Activated CD8-positive, alpha-beta T cell treated with anti-CD3 and anti-CD28 coated beads for 36 hours (primary cell): ENCODE data around the gene TNS1. TPM values are rescaled to one million over a fixed set of nuclear protein-coding genes. Genes with fewer than 3 reads are reported as not detected.

Source experiments
- ATAC-seq: fragments of 200-7000 bp; cut with Tn5 transposase; one replicate; pipeline ENCODE4 v1.10.0; 2021; ENCODE audit warnings: mild to moderate bottlenecking, moderate library complexity
- CTCF ChIA-PET: fragments of 350-600 bp; sonication (Branson Sonifier 250); formaldehyde crosslinking; loops from one replicate; lab custom pipeline; 2021; ENCODE audit warnings: antibody characterized with exemption; lab: Charles Lee
- POLR2A ChIA-PET: fragments of 350-600 bp; sonication (Branson Sonifier 250); formaldehyde crosslinking; loops from one replicate; lab custom pipeline; 2021; ENCODE audit warnings: antibody characterized with exemption; lab: Charles Lee
- DNase-seq: peaks from one replicate; pipeline ENCODE4 v3.0.0-alpha.2; 2020
- H3K27ac Mint-ChIP-seq: one replicate; pipeline ENCODE4 v1.8.0; 2021; ENCODE audit warnings: mild to moderate bottlenecking, mixed read lengths
- H3K27me3 Mint-ChIP-seq: one replicate; pipeline ENCODE4 v1.8.0; 2021; ENCODE audit warnings: mixed read lengths
- H3K36me3 Mint-ChIP-seq: one replicate; pipeline ENCODE4 v1.8.0; 2021; ENCODE audit warnings: low read depth, mixed read lengths
- H3K4me1 Mint-ChIP-seq: one replicate; pipeline ENCODE4 v1.8.0; 2021; ENCODE audit warnings: low read depth, mixed read lengths
- H3K4me3 Mint-ChIP-seq: one replicate; pipeline ENCODE4 v1.8.0; 2021; ENCODE audit warnings: mild to moderate bottlenecking, moderate library complexity, mixed read lengths
- H3K9me3 Mint-ChIP-seq: one replicate; pipeline ENCODE4 v1.8.0; 2021; ENCODE audit warnings: mixed read lengths
- intact Hi-C: fragments of 100-400 bp; cut with micrococcal nuclease; formaldehyde crosslinking; loops from one replicate; pipeline ENCODE4 v1.10.0; 2022
- total RNA-seq, 2 experiments: library from RNA; stranded (reverse); gene quantifications; one replicate each; pipeline ENCODE4 v1.2.3, GENCODE V29; 2021
- TF ChIP-seq, protein P1 (sequence below): fragments of 200-600 bp; IDR thresholded peaks from one replicate; pipeline ENCODE4 v1.8.0; 2022; ENCODE audit warnings: antibody characterized with exemption, mild to moderate bottlenecking

The TNS1 gene
- total RNA-seq, 2 experiments from 2014 or later: 1.8 to 2.0 TPM

DNA sequence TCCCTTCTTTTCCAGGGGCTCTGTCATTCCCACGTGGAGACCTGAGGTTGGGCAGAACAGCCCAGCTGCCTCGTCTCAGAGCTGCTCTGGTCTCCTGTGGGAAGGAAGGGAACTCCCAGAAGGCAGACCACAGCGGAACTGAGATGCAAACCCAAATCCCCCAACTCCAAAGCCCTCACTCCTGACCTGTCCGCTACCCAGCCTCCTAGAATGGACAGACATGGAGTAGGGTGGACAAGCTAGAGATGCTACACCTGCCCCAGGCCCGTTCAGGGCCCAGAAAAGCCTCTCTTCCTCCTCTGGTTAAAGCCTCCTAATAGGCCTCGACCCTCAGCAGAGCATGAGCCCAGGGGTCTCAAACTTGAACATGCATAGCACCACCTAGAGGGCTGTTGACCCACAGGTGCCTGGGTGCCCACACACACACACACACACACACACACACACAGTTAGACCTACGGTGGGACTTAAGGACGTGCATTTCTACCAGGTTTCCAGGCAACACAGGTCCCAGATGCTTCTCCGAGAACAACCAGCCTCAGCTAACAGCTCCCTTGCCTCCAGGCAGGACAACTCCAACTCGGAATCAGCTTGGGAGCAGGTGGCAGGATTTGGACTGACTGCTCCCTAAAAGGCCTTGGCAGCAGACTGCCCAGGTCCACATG is 93.5 kb downstream of the TNS1 start:
- peaks cover 14% of the 10 kb centered on the region for H3K27me3 Mint-ChIP-seq
- peaks cover 4% of the 10 kb centered on the region for H3K4me1 Mint-ChIP-seq
- no peak overlapping the region for H3K27ac Mint-ChIP-seq
- CTCF ChIA-PET: no interaction called here
- DNase-seq (no peak), ATAC-seq (peak; percentile 30)
- no peaks in the 10 kb centered on the region for H3K36me3 Mint-ChIP-seq
- intact Hi-C loops: no loop called here
- POLR2A ChIA-PET: no interaction called here
- no peaks in the 10 kb centered on the region for H3K9me3 Mint-ChIP-seq
- TF ChIP-seq, protein P1, sequence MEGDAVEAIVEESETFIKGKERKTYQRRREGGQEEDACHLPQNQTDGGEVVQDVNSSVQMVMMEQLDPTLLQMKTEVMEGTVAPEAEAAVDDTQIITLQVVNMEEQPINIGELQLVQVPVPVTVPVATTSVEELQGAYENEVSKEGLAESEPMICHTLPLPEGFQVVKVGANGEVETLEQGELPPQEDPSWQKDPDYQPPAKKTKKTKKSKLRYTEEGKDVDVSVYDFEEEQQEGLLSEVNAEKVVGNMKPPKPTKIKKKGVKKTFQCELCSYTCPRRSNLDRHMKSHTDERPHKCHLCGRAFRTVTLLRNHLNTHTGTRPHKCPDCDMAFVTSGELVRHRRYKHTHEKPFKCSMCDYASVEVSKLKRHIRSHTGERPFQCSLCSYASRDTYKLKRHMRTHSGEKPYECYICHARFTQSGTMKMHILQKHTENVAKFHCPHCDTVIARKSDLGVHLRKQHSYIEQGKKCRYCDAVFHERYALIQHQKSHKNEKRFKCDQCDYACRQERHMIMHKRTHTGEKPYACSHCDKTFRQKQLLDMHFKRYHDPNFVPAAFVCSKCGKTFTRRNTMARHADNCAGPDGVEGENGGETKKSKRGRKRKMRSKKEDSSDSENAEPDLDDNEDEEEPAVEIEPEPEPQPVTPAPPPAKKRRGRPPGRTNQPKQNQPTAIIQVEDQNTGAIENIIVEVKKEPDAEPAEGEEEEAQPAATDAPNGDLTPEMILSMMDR: no peak
- no peak overlapping the region for H3K4me3 Mint-ChIP-seq

DNA sequence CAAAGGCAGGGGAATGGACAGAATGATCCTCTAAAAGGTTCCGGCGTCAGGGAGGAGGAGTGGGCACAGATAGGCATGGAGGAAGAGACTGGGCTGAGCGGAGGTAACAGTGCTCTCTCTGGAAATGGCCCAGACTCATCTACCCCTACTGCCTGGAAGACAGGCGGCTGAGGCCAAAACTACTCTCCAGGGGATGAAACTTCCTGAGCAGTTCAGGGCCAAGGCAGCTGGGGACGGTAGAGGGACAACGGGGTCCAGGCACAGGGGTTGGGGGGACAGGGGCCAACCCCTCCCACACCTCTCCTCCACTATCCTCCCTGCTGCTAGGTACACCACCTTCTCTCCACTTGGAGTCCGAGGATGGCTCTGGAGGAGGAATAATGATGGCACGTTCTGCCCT is 94.3 kb downstream of the TNS1 start:
- CTCF ChIA-PET: no interaction called here
- intact Hi-C loops: no loop called here
- peaks cover 14% of the 10 kb centered on the region for H3K27me3 Mint-ChIP-seq
- H3K9me3 Mint-ChIP-seq: no peaks in the 10 kb centered on the region
- TF ChIP-seq, protein P1: no peak
- H3K4me3 Mint-ChIP-seq: no peak overlapping the region
- H3K27ac Mint-ChIP-seq: no peak overlapping the region
- no peaks in the 10 kb centered on the region for H3K36me3 Mint-ChIP-seq
- H3K4me1 Mint-ChIP-seq: peaks cover 4% of the 10 kb centered on the region
- no peak for ATAC-seq
- POLR2A ChIA-PET: no interaction called here
- no peak for DNase-seq

DNA sequence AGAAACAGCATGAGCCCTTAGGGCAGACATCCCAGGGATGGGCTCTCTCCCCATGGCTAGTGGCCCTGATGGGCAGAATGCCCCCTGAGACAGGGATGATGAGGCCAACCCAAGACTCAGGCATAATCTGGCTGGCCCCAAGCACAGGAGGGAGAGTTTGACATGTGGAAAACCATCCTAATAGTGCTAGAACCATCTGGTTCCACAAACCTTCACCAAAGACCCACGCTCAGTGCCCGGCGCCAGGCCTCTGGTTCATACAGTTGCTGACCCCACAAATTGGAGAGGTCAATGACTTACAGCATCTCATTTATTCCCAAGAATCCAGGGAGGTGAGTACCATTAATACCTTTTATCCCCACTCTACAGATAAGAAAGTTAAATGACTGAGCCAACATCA is 95.5 kb downstream of the TNS1 start:
- no peak overlapping the region for H3K4me3 Mint-ChIP-seq
- peaks cover 8% of the 10 kb centered on the region for H3K4me1 Mint-ChIP-seq
- H3K27me3 Mint-ChIP-seq: peaks cover 14% of the 10 kb centered on the region
- no peak for ATAC-seq
- intact Hi-C loops: no loop called here
- no peaks in the 10 kb centered on the region for H3K9me3 Mint-ChIP-seq
- POLR2A ChIA-PET: no interaction called here
- CTCF ChIA-PET: no interaction called here
- no peaks in the 10 kb centered on the region for H3K36me3 Mint-ChIP-seq
- TF ChIP-seq, protein P1: no peak
- no peak for DNase-seq
- H3K27ac Mint-ChIP-seq: no peak overlapping the region

DNA sequence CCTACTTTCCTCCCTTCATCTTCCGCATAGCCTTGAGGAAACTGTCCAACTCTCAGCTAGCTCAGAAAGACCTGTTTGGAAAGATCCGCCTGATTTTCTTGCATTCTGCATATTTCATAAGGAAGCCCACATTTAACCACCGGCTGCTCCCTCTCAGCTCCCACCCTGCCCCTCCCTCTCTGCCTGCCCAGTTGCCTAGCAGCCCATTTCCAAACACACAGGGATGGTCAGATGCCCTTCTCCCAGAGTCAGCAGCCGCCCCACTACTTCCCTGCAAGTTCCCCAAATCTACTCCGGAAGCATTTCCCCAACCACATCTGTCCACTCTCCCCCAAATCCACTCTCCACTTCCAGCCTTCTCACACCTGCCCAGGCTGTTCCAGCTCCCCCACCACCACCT is 96.0 kb downstream of the TNS1 start:
- Mint-ChIP-seq H3K4me1 (peaks cover 10% of the 10 kb centered on the region), H3K27me3 (peaks cover 14% of the 10 kb centered on the region), H3K36me3 (no peaks in the 10 kb centered on the region), H3K27ac (no peak overlapping the region), H3K4me3 (no peak overlapping the region), H3K9me3 (no peaks in the 10 kb centered on the region)
- intact Hi-C loops: no loop called here
- CTCF ChIA-PET: no interaction called here
- DNase-seq: no peak
- POLR2A ChIA-PET: no interaction called here
- TF ChIP-seq, protein P1: no peak
- no peak for ATAC-seq

DNA sequence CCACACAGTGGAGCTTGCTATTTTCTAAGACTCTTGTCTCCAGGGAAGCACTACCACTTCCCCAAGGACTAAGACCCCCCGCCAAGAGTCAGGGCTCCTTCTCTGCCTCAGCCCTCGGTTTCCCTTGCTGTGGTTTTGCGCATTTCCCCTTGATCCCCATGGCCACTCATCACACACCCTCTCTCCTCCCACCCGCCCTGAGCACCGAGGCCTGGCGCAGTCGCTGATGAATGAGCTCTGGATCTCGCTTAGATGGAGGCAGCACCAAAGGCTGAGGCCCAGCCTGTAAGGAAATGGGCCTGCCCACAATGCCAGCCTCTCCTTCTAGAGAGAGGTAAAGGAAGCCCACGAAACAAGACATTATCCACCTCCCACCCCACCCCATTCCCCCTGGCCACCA is 96.9 kb downstream of the TNS1 start:
- TF ChIP-seq, protein P1: no peak
- CTCF ChIA-PET: interaction anchor here (1.2 kb wide), 1 partner anchor 10 kb away, joined by 3 read pairs; no protein-coding TSS in a partner anchor
- H3K4me3 Mint-ChIP-seq: no peak overlapping the region
- no peak for ATAC-seq
- peaks cover 10% of the 10 kb centered on the region for H3K4me1 Mint-ChIP-seq
- H3K36me3 Mint-ChIP-seq: no peaks in the 10 kb centered on the region
- POLR2A ChIA-PET: no interaction called here
- peaks cover 14% of the 10 kb centered on the region for H3K27me3 Mint-ChIP-seq
- peak; percentile 7 for DNase-seq
- H3K9me3 Mint-ChIP-seq: no peaks in the 10 kb centered on the region
- intact Hi-C loops: no loop called here
- H3K27ac Mint-ChIP-seq: no peak overlapping the region
